HG03103 (cell line): Measurements from ENCODE around the gene ITPRIP.

Experiments used
- ATAC-seq: cut with Tn5 transposase; IDR thresholded peaks from one replicate; pipeline ENCODE4 v1.9.1; 2021; ENCODE audit warnings: low read depth; ENCODE audit not compliant: unreplicated experiment

The ITPRIP gene

DNA sequence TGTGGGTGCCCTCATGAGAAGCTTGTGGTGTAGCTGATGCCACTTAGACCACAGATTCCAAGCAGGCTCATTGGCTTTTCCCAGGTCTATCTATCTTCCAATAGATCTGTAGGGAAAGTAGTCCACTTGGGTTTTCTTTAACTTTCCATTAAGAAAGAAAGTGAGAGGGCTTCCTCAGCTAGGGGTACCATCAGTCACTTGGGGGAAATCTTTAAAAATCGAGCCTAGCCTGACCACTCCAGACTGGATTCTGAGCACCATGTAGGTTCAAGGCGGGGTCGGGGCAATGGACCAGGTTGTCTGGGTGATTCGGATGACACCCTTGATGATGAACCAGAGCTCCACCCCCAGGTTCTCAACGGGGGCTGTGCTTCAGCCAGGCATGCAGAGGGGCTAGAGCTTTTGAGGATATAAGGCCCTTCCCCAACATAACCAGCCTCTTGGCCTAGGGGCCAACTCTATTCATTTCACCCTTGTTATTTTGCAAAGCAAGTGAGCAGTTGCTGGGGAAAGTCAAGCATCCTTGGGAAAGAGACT lies 27.0 kb downstream of the ITPRIP start:
- no peak for ATAC-seq

DNA sequence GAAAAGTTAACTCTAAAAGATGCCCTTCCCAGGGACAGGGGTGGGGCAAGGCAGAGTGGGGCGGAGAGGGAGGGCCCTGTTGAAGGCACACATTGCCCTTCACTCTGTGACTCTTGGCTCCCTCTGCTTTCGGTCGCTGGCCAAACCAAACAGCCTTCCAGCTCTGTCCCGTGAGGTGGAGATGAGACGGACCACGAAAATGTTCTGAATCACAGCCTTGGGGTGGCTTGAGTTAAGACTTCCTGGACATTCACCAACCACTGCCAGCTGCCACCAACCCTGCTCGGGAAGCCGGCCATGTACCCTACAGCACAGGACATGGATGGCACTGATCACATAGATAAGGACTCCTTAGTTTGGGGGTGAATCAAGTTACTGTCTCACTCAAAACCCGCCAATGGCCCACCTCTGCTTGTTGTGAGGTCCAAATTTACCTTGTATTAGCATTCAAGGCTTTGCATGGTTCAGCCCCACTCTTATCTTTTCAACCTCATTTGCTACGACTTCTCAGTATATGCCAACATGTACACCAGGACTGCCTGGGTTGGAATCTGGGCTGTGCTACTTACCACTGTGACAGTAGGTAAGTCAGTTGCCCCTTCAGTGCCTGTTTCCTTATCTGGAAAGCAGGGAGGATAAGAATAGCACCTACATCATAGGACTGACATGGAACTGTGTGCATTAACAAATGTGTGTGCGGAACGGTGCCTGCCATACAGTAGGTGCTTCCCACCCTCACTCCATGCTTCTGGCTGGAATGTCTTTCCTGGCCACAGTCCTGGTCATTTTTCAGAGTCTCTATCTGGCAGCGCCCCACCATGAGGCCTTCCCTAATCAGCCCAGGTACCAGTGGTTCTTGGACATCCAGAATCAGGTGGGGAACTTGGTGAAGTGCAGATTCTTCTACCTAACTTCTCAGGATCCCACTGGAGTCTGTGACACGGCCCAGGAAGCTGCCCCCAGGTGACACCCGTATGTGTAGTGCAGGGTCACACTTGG lies 28.0 kb downstream of the ITPRIP start:
- no peak for ATAC-seq

DNA sequence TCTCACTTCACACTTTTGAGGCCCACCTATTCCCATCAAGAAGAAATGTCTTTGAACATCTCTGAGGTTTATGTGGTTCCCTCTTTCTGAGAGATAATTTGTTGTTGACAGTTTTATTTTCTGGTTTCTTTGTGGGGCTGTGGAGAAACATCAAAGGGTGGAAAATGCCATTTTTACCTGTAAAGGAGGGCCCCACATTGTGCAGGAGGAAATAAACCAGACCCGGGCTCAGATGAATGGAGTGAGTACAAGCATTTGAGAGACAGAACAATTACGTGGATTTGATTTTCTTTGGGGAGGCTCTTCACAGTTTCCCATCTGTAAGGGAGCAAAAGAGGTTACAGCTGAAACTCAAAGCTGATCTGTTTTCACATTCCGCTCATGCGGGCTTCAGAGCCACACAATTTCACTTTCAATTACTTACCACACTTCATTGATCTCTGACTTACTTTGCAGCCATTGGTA lies 29.8 kb downstream of the ITPRIP start:
- ATAC-seq, result peak; percentile 77

DNA sequence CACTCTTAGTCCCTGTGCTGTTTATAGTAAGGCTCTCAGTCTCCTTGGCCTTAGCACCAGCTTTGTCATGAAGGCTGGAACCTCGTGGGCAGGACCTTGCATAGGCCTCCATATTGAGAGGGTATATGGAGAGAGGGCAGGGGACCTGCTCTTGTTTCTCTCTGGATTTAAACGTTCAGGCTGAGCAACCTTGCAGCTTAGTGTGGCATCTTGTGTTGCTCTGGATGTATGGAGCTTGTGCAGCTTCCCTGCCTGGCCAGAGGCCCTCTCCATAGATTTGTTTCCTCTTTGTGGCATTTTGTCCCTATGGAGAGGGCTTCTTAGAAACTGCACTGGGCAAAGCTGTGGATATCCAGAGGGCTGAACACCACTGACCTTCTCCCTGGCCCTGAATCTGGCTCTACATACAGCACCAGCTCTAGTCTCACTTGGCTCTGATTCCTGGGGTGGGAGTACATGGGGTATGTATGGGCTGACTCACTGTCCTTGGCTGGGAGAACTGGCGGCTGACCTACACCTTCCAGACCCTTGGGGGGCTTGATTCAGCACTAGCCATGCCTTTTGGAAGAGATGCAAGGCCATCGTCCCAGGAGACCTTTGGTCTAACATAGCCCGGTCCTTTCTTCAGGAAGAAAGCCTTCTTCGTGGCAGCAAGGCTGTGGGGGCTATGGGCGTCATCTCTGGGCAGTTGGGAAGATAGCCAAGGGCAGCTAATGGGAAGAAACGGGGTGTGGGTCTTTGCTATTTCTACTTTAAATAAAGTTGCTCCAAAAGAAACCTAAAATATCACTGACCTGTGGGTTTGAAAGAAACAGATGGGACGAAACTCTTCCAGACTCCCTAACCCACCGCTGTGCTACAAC lies 30.5 kb downstream of the ITPRIP start:
- ATAC-seq, result no peak

DNA sequence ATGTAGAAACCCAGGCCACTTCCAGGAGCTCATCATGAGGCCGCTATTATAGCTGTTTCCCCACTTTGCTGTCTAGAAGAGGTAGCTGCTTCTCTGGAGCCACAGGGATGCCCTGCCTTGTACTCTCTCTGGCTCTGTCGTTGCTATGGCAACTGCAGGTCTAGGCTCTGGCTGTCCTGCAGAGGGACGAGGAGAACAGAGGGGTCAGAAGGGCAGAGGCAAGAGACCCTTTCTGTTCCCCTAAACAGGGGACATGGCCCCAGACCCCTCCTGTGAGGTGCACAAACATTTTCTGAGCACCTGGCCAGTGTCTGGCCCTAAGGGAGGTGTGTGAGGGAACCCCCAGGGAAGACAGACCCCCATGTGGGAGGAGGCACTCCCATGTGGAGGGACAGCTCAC lies 31.4 kb downstream of the ITPRIP start:
- no peak for ATAC-seq

DNA sequence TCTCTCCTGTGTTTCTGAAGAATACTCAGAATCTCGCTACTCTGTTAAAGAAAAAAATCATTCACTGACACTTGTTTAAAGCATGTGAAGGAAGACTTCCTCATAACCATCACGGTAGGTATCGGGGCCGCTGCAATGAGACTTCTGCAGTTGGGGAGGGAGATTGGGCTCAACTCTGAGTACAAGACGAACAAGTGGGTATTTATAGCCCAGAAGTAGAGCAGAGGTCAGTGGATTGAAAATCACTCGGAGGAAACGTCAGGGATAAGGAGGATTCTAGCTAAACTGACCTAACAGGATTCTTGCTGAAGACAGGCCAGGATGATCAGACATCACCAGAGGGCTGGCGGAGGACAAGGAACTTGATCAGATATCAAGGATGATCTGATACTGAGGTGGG lies 33.3 kb downstream of the ITPRIP start:
- ATAC-seq, result no peak

DNA sequence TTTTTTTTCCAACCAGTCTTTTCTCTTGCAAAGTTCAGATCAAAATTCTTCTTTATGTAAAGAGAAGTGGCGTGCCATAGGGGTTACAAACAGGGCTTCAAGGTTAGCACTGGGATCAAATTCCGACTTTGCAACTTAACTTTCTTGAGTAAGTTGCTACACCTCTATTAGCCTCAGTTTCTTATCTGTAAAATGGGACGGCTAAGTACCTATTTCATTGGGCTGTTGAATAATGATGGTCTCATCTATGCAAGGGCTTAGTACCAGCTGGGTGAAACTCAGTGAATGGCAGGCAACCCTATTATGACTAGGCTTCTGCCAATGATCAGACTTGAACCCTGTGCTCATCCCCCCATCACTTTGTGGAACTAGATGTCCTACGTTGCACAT lies 33.9 kb downstream of the ITPRIP start:
- no peak for ATAC-seq

DNA sequence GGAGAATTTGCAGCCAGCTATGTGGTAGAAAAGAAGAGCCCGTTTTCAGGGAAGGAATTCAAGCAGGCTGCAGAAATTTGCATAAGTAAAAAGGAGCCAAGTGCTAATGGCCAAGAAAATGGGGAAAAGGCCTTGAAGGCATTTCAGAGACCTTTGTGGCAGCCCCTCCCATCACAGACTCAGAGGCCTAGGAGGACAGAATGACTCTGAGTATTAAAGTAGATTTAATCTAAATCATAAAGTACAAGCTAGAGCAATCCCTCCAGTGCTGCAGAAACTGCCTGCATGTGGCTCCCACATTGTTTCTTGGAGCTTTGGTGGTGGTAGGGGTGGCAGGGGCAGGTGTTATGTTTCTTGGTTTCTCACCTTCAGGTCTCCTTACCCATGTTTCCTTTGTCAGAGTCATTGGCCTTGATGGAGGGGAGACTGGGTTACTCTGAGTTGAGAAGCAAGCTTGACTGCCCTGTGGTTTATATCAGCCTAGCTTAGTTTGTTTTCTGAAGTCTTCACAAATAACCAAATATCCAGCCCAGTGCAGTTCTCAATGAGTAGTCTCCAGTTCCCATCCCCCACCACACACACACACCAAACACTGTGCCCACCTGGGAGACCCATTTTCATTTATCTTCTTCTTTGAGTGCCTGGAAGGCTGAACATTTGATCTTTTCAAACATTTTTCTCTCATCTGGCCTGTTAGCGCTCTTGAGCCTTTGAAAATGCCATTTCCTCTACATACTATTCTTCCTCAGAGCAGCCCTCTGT lies 34.5 kb downstream of the ITPRIP start:
- no peak for ATAC-seq

DNA sequence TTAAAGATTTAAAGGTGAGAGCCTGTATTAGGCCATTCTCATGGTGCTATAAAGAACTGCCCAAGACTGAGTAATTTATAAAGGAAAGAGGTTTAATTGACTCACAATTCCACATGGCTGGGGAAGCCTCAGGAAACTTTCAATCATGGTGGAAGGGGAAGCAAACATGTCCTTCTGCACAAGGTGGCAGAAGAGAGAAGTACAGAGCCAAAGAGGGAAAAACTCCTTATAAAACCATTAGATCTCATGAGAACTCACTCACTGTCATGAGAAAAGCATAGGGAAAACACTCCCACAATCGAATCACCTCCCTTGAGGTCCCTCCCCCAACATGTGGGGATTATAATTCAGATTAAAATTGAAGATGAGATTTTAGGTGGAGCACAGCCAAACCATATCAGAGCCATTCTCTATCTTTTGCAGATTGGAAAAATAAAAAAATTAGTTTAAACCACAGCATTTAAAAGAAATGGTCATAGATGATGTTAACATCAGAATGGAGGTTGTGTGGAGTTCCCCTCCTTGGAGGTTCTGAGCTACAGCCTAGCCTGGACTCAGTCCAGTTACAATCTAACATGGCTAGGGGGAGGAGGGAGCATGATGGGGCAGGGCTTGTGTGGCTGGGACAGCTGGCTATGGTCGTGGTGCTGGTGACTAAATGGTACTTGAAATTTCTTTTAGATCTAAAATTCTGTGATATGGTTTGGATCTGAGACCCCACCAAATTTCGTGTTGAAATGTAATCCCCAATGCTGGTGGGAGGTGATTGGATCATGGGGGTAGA lies 36.2 kb downstream of the ITPRIP start:
- no peak for ATAC-seq

DNA sequence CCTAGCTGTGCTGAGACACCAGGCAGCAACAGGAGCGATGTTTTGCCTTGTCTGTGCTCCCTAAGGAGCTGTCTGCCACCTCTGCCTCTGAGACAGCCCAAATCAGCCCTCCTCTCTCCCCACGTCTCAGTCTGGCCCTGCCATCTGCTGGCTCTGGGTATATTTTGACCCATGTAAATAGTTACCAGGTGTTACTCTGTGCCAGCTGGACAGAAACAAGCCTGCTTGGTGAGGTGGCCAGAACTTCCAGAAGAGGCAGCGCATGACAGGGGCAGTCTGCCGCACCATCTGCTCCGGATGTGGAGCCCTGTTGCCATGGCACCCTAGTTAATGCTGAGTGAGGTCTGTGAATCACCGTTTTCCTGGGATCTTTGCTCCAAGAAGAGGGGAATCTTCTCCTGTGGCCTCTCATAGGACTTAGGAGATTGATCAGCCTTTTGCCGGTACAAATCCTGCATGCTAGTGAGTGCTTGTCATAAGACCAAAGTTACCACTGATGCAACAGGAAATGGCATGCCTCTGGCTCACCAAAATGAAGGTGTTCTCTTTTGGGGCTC lies 37.5 kb downstream of the ITPRIP start:
- no peak for ATAC-seq

DNA sequence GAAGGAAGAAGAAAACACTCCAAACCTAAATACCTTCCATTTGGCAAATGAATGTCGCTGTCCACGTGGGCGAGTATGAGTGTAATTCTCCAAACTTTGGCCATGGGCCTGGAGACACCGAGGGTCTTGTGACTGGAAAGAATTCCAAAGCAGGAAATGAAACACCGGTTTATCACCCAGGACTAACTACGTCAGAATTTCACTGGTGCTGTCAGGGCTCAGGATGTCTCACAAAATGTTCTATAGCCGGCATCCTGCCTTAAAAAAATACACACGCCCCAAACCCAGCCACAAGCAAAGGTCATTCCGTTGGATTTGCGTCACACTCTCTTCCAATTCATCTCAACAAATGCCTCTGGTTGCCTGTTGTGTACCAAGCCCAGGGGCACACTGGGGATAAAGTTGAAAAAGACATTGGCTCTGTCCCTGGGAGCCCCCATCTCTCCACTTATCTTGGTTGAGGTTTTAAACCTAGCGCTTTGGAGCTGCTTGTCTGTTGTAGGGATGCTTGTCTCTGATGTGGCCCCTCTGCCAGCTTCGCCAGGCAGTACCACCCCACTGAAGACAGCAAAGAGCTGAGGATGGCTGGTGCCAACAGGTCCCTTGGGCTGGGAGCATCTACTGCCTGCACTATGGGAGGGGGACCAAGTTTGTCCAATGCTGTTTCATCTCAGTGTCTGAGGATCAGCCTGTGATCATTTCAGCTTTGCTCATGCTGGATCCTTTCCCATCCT lies 38.1 kb downstream of the ITPRIP start:
- ATAC-seq, result no peak

DNA sequence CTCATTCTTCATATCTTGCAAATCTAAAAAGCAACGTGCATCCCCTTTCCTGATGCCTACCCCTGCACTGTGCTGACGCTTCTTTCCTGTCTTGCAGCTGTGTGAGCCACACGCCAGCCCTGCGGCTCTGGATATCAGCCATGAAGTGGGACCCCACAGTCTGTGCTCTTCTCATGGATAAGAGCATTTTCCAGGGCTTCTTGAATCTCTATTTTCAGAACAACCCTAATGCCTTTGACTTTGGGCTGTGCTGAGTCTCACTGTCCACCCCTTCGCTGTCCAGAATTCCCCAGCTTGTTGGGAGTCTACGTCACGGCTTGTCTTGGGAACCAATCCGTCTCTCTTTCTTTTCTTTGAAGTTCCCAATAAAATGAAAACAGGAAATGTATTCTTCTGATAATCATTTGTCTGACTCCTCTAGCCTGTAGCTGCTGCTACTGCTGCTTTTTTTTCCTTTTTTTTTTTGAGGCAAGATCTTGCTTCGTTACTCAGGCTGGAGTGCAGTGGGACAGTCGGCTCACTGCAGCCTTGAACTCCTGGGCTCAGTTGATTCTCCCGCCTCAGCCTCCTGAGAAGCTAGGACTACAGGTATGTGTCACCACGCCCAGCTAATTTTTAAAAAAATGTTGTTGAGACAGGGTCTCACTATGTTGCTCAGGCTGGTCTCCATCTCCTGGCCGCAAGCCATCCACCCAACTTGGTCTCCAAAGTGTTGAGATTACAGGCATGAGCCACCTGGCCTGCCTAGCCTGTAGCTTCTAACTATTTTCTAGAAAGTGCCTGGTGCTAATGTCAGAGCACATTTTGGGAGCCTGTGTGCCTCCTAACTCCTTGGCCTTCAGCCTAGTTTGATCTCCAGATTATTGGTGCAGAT lies 39.0 kb downstream of the ITPRIP start:
- ATAC-seq, result no peak

DNA sequence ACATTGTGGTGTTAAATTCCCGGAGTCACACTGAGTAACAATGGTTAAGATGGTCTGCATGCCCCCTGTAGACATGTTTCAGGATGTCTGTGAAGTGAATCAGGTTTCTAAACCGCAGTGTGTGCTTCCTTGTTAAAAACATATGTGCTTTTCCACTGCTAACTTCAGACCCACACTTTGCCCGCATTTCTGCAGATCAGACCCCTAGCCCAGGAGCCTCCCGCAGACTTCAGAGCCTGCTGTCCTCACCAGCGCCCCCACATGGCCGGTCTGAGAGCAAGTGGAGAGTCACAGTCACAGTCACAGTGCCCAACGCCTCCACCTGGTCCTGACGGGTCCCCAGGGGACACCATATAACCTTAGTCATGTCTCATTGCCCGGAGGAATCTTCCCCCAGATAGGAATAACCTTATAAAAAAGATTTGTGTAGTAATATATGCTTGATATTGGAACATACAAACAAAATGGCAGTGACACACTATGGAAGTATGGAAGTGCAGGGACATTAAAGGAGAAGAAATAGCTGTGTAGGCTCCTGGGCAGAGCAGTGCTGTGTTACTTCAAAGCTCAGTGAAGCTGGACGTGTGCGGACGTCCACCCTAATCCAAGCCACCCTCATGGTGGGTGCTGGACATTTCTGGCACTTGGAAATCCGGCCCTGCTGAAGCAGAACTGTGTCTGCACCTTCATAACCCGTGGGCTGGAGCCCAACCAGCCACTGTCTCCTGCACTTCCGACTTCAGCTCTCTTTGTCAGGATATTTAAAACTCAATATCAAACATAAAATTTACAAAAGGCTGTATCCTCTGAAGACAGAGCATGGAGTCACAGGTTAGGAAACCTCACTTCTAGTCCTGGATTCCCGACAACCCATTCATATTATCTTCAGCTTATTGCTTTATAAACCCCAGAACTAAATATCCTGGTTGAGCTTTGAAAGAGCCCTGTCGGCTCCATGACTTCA lies 40.3 kb downstream of the ITPRIP start:
- ATAC-seq, result no peak

DNA sequence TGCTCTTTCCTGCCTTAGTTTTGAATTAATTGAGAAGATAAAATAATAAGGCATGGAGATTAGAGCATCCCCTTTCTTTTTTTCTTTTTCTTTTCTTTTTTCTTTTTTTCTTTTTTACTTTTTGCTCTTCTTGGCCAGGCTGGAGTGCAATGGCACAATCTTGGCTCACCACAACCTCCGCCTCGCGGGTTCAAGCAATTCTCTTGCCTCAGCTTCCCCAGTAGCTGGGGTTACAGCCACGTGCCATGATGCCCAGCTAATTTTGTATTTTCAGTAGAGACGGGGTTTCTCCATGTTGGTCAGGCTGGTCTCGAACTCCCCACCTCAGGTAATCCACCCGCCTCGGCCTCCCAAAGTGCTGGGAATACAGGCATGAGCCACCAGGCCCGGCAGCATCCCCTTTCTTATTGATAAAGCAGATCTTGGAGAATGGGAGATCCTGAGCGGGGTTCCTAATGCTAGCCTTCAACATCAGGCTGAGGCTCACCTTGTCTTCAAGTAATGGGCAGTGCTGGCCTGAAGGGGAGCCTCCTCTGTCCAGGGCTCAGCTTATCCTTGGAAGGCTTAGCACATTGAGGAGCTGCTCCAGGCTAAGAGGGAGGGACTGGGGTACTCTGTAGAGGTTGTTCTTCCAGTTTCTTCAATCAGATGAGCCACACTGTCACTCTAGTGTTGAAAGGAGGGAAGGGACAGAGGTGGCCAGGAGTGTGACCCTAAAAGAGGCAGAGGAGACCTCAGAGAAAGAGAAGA lies 41.4 kb downstream of the ITPRIP start:
- ATAC-seq, result no peak

DNA sequence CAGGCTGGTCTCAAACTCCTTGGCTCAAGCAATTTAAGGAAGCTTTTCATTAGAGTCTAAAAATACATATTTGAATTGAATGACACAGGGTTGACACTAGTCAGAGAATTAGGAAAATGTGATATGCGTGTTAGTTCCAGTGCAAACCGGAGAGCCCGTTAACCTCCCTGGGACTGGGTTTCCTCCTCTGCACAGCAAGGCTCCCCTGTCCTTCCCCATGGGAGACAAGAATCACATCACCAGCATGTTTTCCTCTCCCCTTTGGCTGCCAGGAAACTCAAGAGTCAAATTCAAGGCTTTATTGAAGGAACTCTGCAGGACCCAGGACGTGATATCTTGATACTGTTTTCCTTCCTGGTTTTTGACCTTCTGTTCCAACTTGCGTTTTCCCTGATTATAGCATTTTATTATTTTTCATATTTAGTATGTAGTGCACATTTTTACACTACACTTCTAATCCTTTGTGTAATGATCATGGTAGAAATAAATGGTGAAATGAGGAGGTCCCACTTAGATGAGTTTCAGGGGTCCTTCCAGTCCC lies 44.4 kb downstream of the ITPRIP start:
- no peak for ATAC-seq

DNA sequence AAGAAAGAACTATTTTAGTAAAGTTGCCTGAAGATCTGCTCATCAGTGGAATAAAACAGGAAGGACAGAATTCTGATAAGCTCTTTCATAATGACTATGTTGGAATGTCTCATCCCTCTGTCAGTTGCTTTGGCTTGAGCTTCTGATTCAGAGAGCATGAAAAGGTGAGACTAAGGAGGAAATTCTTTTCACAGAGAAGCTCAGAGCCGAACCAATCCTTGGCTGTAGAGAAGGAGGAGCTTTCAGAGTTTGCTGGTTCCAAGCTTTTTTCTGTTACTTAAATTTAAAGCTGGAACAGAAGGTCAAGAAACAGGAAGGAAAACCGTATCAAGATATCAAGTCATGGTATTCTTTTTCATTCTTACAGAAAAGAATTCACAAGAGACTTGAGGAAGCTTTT lies 45.3 kb downstream of the ITPRIP start:
- no peak for ATAC-seq
